Measurements from ENCODE around the gene GSTA2. TPM values are rescaled to one million over a fixed set of nuclear protein-coding genes. Genes with fewer than 3 reads are reported as not detected.
"Not testable (repeated sequence)": the region's sequence is repeated elsewhere in the genome, so short reads cannot be mapped to it uniquely, and the experiment has no call there.

Gene GSTA2
- total RNA-seq, 1 experiment from 2014 or later = not detected

GRCh38 chr6:52718550-52718949, 44.7 kb downstream of the GSTA2 start (continued):
- TF ChIP-seq ETV6 (CRISPR knock-in tag; IDR thresholded peaks at IDR 0.05) = no peak
- TF ChIP-seq PRRX2 (CRISPR knock-in tag; IDR thresholded peaks at IDR 0.05) = no peak
- TF ChIP-seq KAT7 (CRISPR knock-in tag; IDR thresholded peaks at IDR 0.05; ENCODE audit: borderline replicate concordance) = no peak
- no peak for TF ChIP-seq ZNF232 (CRISPR knock-in tag; IDR thresholded peaks at IDR 0.05)
- no peak for TF ChIP-seq HMGXB4 (CRISPR knock-in tag; IDR thresholded peaks at IDR 0.05)

- not testable (repeated sequence) for H3K27ac Mint-ChIP-seq; H3K4me3 Mint-ChIP-seq; DNase-seq (ENCODE audit: low spot score); ATAC-seq; H3K27me3 Mint-ChIP-seq (ENCODE audit: low read depth); H3K9me3 Mint-ChIP-seq; H3K4me1 Mint-ChIP-seq; H3K36me3 Mint-ChIP-seq
- ChIA-PET CTCF (interaction anchor here (1.4 kb wide), 1 partner anchor 10 kb away, joined by 5 read pairs; no protein-coding TSS in a partner anchor), POLR2A (interaction anchor here (0.7 kb wide), 1 partner anchor 13 kb away, joined by 5 read pairs; no protein-coding TSS in a partner anchor)
These were observed 48.5 kb downstream of the GSTA2 start for GRCh38 chr6:52714761-52715160.

- Mint-ChIP-seq H3K27me3 (ENCODE audit: low read depth) (no peaks in the 10 kb centered on the region), H3K4me1 (no peaks in the 10 kb centered on the region), H3K4me3 (no peak overlapping the region), H3K9me3 (peaks cover 24% of the 10 kb centered on the region), H3K36me3 (peaks cover 12% of the 10 kb centered on the region), H3K27ac (no peak overlapping the region)
- ChIA-PET POLR2A (no interaction called here), CTCF (no interaction called here)
- no peak for DNase-seq (ENCODE audit: low spot score)
- no peak for ATAC-seq
- TF ChIP-seq ARID4B (CRISPR knock-in tag; IDR thresholded peaks at IDR 0.05; ENCODE audit: borderline replicate concordance) (no peak), ZMAT4 (CRISPR knock-in tag; IDR thresholded peaks at IDR 0.05) (no peak), MLX (CRISPR knock-in tag; IDR thresholded peaks at IDR 0.05) (no peak), CDX4 (CRISPR knock-in tag; IDR thresholded peaks at IDR 0.05; ENCODE audit: borderline replicate concordance) (no peak), USF2 (CRISPR knock-in tag; IDR thresholded peaks at IDR 0.05) (no peak), MYBL2 (CRISPR knock-in tag; IDR thresholded peaks at IDR 0.05) (no peak), NR1H2 (CRISPR knock-in tag; IDR thresholded peaks at IDR 0.05) (no peak), ATF6 (CRISPR knock-in tag; IDR thresholded peaks at IDR 0.05) (no peak), ETV6 (CRISPR knock-in tag; IDR thresholded peaks at IDR 0.05) (no peak), E2F4 (CRISPR knock-in tag; IDR thresholded peaks at IDR 0.05; ENCODE audit: borderline replicate concordance, low read depth) (no peak), ZNF232 (CRISPR knock-in tag; IDR thresholded peaks at IDR 0.05) (no peak), HMGA2 (CRISPR knock-in tag; IDR thresholded peaks at IDR 0.05) (no peak), AFF4 (CRISPR knock-in tag; IDR thresholded peaks at IDR 0.05; ENCODE audit: borderline replicate concordance) (no peak)
These were observed 51.1 kb downstream of the GSTA2 start for GRCh38 chr6:52712136-52712535.
